CD4-positive, alpha-beta T cell (primary cell): ENCODE data around the gene KCNE3. TPM values are rescaled to one million over a fixed set of nuclear protein-coding genes. Genes with fewer than 3 reads are reported as not detected.

Experiments
- ATAC-seq: fragments of 200-7000 bp; cut with Tn5 transposase; one replicate; pipeline ENCODE4 v1.10.0; 2022; ENCODE audit warnings: mild to moderate bottlenecking; ENCODE audit not compliant: poor library complexity
- CTCF ChIA-PET: fragments of 350-600 bp; sonication (Branson Sonifier 250); formaldehyde crosslinking; loops from one replicate; lab custom pipeline; 2021; ENCODE audit warnings: antibody characterized with exemption, inconsistent platforms; lab: Charles Lee
- POLR2A ChIA-PET: fragments of 350-600 bp; sonication (Branson Sonifier 250); formaldehyde crosslinking; loops from one replicate; lab custom pipeline; 2021; ENCODE audit warnings: antibody characterized with exemption, inconsistent platforms; lab: Charles Lee
- DNase-seq, 14 experiments: peaks; one replicate each; pipeline ENCODE4 v3.0.0-alpha.2; 2013 to 2020; ENCODE audit warnings: mixed read lengths in 2 of 14
- H3K27ac ChIP-seq, 2 donors: one replicate each; pipeline versions ENCODE4 v1.5.1 to v1.7.0; 2013; ENCODE audit warnings: low read length in 2 of 2, low read depth in 1 of 2, mild to moderate bottlenecking in 1 of 2
- H3K27me3 ChIP-seq, 2 experiments: 1 replicate in 1 of 2; 2 replicates in 1 of 2; pipeline versions ENCODE4 v1.6.1 to v1.7.0; 2013; ENCODE audit warnings: low read length in 2 of 2, control low read depth in 1 of 2, mild to moderate bottlenecking in 1 of 2, moderate library complexity in 1 of 2; ENCODE audit not compliant: insufficient read depth in 2 of 2, control insufficient read depth in 1 of 2
- H3K36me3 ChIP-seq: one replicate; pipeline ENCODE4 v1.6.1; 2013; ENCODE audit warnings: low read length, control low read depth; ENCODE audit not compliant: insufficient read depth
- H3K4me1 ChIP-seq: one replicate; pipeline ENCODE4 v1.6.1; 2013; ENCODE audit warnings: low read length, control low read depth; ENCODE audit not compliant: insufficient read depth
- H3K4me3 ChIP-seq: one replicate; pipeline ENCODE4 v1.5.1; 2013; ENCODE audit warnings: mild to moderate bottlenecking, low read length, moderate library complexity
- H3K9me3 ChIP-seq, 2 experiments: 1 replicate in 1 of 2; 2 replicates in 1 of 2; pipeline versions ENCODE4 v1.6.1 to v1.7.0; 2013; ENCODE audit warnings: low read length in 2 of 2, mild to moderate bottlenecking in 2 of 2, control low read depth in 1 of 2, moderate library complexity in 1 of 2; ENCODE audit not compliant: control insufficient read depth in 1 of 2, insufficient read depth in 1 of 2
- H3K27ac Mint-ChIP-seq: one replicate; pipeline ENCODE4 v1.8.0; 2020; ENCODE audit warnings: mixed read lengths
- H3K27me3 Mint-ChIP-seq: one replicate; pipeline ENCODE4 v1.8.0; 2021; ENCODE audit warnings: mixed read lengths
- H3K36me3 Mint-ChIP-seq: one replicate; pipeline ENCODE4 v1.8.0; 2021; ENCODE audit warnings: low read depth, mixed read lengths
- H3K4me1 Mint-ChIP-seq: one replicate; pipeline ENCODE4 v1.8.0; 2021; ENCODE audit warnings: low read depth, mixed read lengths
- H3K4me3 Mint-ChIP-seq: one replicate; pipeline ENCODE4 v1.8.0; 2020; ENCODE audit warnings: mild to moderate bottlenecking, mixed read lengths
- H3K9me3 Mint-ChIP-seq: one replicate; pipeline ENCODE4 v1.8.0; 2020; ENCODE audit warnings: mixed read lengths
- CTCF ChIP-seq: fragments of 200-600 bp; IDR thresholded peaks from one replicate; pipeline ENCODE4 v1.8.0; 2022; ENCODE audit warnings: antibody characterized with exemption, mild to moderate bottlenecking
- intact Hi-C, 2 experiments: fragments of 100-400 bp; cut with DNase I in 1 of 2; cut with micrococcal nuclease in 1 of 2; formaldehyde crosslinking; loops; one replicate each; pipeline versions ENCODE4 v1.15.1 to v1.9.0; 2023 to 2025; cut with DNase I, micrococcal nuclease
- total RNA-seq, 174 experiments: library from RNA in 2 of 174; stranded (reverse) in 2 of 174; gene quantifications; one replicate each; pipeline ENCODE4 v1.2.3 and lab custom pipeline; 2021 to 2026

The KCNE3 gene
- total RNA-seq, 2 experiments from 2014 or later = 0.08 to 0.22 TPM

GRCh38 chr11:74485868-74486267 is 18.5 kb upstream of the KCNE3 start:
- intact Hi-C loops = no loop called here
- TF ChIP-seq CTCF = no peak
- H3K27me3 ChIP-seq = no peaks in the 10 kb centered on the region
- H3K4me3 Mint-ChIP-seq = no peak overlapping the region
- ChIA-PET CTCF (interaction anchor here (1.0 kb wide), 1 partner anchor 33 kb away, joined by 3 read pairs; no protein-coding TSS in a partner anchor), POLR2A (interaction anchor here (1.1 kb wide), 1 partner anchor 8 kb away, joined by 6 read pairs; the partner anchor contains the start of gene LIPT2)
- H3K4me1 Mint-ChIP-seq = no peaks in the 10 kb centered on the region
- H3K27me3 Mint-ChIP-seq = no peaks in the 10 kb centered on the region
- no peaks in the 10 kb centered on the region for H3K9me3 Mint-ChIP-seq
- DNase-seq (no peak), ATAC-seq (no peak)
- H3K27ac ChIP-seq = no peak overlapping the region
- H3K4me1 ChIP-seq = no peaks in the 10 kb centered on the region
- H3K27ac Mint-ChIP-seq = no peak overlapping the region
- no peak overlapping the region for H3K4me3 ChIP-seq
- H3K9me3 ChIP-seq = no peaks in the 10 kb centered on the region
- H3K36me3 ChIP-seq = peaks cover 1% of the 10 kb centered on the region
- H3K36me3 Mint-ChIP-seq = no peaks in the 10 kb centered on the region

GRCh38 chr11:74480688-74481417 is 13.5 kb upstream of the KCNE3 start:
- Histone ChIP-seq H3K27me3 (no peaks in the 10 kb centered on the region), H3K9me3 (no peaks in the 10 kb centered on the region), H3K36me3 (no peaks in the 10 kb centered on the region), H3K4me3 (no peak overlapping the region), H3K27ac (no peak overlapping the region), H3K4me1 (no peaks in the 10 kb centered on the region)
- Mint-ChIP-seq H3K9me3 (no peaks in the 10 kb centered on the region), H3K36me3 (no peaks in the 10 kb centered on the region), H3K4me1 (no peaks in the 10 kb centered on the region), H3K27ac (no peak overlapping the region), H3K4me3 (no peak overlapping the region), H3K27me3 (no peaks in the 10 kb centered on the region)
- TF ChIP-seq CTCF = no peak
- ChIA-PET CTCF (no interaction called here), POLR2A (interaction anchor here (0.7 kb wide), 1 partner anchor 197 kb away, joined by 3 read pairs; no protein-coding TSS in a partner anchor)
- ATAC-seq (no peak), DNase-seq (no peak)
- intact Hi-C loops = no loop called here

GRCh38 chr11:74479732-74480123 is 12.4 kb upstream of the KCNE3 start:
- Histone ChIP-seq H3K4me1 (no peaks in the 10 kb centered on the region), H3K4me3 (no peak overlapping the region), H3K9me3 (no peaks in the 10 kb centered on the region), H3K27ac (no peak overlapping the region), H3K36me3 (no peaks in the 10 kb centered on the region), H3K27me3 (no peaks in the 10 kb centered on the region)
- H3K27me3 Mint-ChIP-seq = no peaks in the 10 kb centered on the region
- H3K36me3 Mint-ChIP-seq = no peaks in the 10 kb centered on the region
- no peaks in the 10 kb centered on the region for H3K4me1 Mint-ChIP-seq
- POLR2A ChIA-PET = interaction anchor here (0.7 kb wide), 1 partner anchor 198 kb away, joined by 3 read pairs; no protein-coding TSS in a partner anchor
- DNase-seq = no peak
- CTCF ChIA-PET = no interaction called here
- no peak for TF ChIP-seq CTCF
- intact Hi-C loops = no loop called here
- no peak overlapping the region for H3K27ac Mint-ChIP-seq
- no peaks in the 10 kb centered on the region for H3K9me3 Mint-ChIP-seq
- no peak for ATAC-seq
- no peak overlapping the region for H3K4me3 Mint-ChIP-seq
